DMS79 treated with DMSO at 0.1 percent for 48 hours (cell line): ENCODE measurements around the gene MBLAC1.

ENCODE experiments used
- DNase-seq: peaks from one replicate; lab custom pipeline; 2025; lab: John Stamatoyannopoulos, UW

MBLAC1 gene

DNA sequence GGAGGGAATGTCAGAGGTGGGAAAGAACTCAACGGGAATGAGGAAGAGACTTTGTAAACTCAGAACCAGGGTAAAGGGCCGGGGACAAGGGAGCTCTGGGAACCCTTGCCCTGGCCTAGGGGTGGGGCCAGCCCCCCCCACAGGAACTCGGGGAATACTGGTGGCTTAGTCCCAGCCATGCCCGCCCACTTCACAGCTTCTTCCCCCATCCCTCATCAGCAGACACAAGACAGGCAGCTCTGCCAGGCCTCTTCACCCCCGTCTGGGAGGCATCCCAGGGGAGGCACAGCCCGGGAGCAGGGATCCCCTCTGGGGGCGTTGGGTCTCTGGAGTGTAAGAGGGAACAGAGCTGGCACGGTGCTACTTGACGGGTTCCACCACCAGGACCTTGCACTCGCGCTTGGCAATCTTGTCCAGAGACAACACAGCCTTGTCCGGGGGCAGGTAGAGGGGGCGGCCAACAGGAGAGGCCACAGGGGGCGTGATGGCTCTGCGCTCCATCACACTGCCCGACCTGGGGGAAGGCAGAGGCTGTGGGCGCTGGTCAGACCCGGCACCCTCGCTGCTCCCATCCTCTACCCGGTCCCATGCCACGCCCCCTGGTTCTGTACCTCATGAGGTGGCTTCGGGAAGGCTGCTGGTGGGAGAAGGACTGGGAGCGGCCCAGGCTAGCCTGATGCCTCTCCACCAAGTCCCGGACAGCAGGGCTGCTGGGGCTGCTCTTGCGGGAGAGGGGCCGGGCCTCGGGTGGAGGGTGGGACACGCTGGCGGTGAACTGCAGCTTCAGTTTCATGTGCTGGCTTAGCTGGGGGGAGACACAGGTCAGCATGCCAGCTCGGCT, 28.1 kb downstream of the MBLAC1 start:
- DNase-seq: no peak

DNA sequence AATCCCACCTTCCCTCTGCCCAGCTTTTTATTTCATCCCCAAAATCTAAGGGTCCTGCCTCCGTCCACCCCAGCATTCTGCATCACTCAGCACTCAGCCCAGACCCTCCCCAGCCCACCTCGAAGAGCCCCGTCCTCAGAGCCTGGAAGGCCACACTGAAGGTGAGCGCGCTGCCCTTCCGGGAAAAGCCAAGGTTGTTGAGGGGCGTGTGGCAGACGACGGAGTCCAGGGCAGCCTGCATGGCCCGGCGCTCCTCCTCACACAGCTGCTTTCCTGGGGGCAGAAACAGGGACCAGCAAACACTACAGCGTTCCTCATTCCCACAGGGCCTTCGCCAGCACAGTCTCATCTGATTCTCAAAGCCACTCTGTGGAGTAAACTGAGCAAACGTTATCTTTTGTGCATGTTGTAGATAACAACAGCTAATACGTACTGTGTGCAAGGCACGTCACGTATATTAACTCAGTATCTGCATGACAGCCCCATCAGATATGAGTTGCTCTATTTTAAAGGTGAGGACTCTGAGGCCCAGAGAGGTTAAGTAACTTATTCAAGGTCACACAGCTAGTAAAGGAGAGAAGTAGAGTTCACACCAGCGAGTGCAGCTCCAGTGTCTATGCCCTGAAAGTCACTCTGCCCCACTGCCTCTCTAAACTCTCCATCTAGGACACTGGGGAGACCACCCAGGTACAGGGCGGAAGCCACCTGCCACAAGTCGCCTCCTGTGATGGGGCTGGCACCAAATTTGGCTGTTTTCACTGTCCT, 29.0 kb downstream of the MBLAC1 start:
- DNase-seq: no peak

DNA sequence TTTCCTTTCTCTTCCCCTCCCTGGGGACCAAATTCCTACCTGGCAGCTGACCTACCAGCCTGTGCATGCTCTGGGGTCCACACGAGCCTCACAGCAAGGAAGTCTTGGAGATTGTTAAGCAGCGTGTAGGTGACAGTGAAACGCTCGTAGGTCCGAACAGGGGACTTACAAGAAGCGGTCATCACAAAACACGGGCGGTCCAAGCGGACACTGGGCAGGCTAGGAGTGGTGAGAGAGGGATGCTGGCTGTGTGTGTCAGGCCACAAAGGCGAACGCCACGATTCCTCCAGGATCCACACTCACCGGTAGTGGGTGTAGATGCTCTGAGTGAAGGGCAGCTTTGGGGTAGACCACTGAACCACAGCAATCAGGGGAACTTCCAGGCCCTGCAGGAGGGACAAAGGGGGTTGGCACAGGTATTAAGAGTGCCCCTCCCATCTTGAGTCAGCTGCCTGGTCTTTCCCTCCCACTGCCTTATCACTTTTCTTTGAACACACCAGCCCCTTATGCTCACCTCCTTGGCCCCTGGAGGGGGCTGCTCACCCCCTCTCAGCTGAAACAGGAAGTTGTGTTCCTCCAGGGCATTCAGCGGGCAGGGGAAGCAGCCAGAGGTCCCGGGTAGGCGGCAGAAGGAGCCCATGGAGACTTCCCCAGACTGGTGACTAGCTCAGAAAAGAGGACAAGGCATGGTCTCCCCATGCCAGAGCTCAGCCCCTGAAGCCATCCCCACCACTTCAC, 29.7 kb downstream of the MBLAC1 start:
- no peak for DNase-seq

DNA sequence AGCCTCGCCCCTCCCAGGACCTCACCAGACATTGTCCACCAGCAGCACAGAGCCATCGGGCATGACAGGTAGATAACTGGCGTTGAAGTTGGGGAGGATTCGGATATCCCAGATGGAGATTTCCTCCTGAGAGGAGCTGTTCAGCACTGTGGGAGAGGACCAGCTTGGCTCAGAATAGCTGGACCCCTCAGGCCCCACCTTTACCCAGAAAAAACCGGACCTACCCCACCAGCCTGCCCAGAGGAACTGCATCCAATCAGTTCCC, 30.2 kb downstream of the MBLAC1 start:
- no peak for DNase-seq

DNA sequence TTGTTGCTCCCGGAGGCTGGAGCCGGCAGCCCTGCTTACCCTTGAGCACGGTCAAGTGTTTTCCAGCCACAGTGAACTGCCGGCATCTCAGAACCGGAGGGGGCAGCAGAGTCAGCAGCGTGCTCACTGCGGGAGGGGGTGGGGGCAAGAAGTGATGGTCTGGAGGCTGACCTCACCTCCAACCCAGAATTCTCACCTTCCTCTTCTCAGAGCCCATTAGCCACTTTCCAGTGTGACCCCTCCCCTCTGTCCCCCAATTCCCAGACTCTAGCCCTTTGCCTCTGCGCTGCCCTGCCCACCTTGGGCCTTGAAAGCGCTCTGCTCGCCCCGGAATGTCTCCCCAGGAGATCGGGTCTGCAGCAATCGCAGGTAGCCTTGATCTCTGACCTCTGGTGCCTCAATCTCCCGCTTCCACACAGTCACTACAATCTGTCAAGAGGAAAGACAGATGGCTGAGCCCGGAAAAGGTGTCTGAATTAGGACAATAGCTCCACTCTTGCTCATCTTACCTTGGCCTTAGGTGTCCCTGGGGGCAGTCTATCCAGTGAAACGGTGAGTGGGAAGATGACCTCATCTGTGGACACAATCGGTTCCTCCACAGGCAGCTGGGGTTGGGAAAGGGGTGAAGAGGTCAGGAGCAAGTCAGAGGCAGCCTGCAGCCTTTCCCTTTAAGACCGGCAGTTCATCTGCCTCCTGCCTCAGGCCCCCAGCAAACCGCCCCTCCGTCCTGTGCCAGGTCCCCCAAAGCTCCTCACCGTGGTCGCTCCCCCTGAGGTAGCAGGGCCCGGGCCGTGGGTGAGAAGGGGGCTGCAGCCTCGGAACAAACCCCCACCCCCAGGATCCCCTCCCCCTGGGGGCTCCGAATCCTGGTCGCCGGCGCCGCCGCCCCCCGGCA, 30.8 kb downstream of the MBLAC1 start:
- DNase-seq: no peak

DNA sequence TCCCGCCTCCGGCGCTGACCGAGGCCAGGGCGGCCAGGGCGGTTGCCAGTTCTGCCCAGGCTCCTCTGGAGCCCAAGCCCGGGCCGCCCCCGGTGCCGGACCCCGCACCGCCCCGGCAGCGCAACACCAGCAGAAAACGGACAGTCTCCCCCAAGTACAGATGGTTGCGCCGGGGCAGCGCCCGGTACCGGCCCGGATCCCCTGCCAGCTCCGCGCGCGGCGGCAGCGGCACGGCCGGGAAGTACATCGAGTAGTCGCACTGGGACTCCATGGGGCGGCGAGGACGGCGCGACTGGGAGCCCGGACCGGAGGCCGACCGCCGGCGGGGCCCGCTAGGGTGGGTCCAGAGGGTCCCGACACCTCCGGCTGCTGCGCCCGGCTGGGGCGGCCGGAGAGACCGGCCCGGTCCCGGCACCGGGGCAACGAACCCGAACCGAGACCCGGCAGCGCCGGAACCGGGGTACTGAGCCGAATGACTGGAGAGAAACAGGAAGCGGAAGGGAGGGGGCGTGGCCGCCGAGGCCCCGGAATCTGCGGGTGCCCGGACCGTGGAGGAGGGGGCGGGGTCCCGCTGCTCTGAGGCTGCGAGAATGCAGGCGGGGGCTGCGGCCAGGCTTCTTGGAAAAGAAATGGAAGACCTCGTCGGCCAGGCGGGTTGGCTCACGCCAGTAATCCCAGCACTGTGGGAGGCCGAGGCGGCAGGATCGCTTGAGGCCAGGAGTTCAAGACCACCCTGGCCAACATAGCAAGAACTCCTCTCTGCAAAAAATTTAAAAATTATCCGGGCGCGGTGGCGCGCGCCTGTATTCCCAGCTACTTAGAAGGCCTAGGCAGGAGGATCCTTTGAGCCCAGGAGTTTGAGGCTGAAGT, 31.7 kb downstream of the MBLAC1 start, which contains the start of gene TRAPPC14:
TSS of gene TRAPPC14 (minus strand) at position 495 of the 870 bp plus-strand sequence. CDS start at position 271, 224 bp downstream.
- DNase-seq: peak; percentile 83

DNA sequence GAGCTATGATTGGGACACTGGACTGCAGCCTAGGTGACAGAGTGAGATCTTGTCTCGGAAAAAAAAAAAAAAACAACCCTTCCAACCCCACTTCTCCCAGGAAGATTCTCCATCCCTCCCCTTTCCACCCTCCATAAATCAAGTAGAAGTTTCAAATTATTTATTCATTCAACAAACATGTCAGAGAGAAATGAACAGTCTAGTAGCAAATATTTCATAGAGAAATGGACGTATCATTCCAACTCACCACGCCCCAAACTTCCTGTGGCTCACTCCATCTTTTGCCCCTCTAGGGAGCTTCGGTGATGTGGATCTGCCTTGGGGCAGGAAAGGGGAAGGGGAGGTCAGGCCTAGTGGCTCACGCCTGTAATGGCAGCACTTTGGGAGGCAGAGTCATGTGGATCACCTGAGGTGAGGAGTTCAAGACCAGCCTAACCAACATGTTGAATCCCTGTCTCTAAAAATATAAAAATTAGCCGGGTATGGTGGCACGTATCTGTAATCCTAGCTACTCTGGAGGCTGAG, 32.4 kb downstream of the MBLAC1 start:
- DNase-seq: no peak

DNA sequence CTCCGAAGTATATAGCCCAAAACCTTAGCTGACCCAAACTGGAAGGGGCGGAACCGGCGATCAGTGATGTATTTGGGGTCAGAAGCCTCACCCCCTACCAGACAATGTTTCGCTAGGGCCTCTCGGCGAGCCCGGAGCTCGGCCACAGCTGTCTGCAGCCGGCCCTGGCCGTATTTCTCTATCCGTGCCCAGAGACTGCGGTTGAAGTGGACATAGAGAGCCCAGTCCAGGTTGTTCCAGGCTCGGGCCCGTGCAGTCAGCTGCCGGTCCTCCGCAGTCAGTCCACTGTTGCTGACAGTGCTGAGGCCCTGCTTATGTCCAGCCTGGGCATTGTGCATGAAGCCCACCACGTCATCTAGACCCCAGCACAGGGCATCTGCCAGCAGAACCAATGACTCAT, 33.3 kb downstream of the MBLAC1 start:
- no peak for DNase-seq

DNA sequence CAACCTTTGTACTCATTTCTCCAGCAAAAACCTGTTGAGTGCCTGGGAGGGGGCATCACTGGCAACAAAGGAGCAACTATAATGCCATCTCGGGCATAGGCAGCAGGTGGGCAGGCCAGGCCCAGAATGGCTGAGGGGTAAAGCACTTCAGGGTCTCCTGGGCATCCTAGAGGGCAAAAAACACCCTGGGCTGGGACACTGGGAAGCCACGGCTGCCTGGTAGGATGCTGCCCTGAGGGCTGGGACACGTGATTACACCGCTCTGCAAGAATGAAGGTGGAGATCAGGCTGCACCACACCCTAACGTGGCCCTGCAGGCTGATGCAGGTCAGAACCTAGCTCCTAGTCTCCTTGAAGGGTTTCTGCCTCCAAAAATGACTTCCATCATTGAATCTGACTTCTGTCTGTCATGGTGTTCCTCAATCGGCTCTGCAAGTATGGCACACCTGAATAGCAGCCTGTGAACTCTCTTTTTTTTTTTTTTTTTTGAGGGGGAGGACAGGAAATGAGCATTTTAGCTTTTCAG, 36.3 kb downstream of the MBLAC1 start:
- no peak for DNase-seq

DNA sequence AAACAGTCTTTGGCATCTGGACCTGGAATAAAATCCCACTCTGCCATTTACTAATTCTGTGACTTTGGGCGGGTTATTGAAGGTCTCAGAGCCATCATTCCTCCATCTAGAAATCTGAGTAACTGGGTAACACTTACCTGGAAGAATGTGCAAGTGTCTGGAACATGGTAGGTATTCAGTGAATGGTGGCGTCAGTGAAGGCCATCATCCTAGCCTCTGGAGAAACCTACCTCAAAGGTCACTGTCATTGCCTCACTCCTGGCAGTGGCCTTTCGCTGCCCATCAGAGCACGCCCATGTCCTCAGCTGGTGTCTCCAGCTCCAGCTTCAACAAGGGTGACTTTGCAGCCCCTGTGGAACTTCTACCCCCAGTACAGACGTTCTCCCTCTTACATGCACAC, 37.1 kb downstream of the MBLAC1 start:
- no peak for DNase-seq

DNA sequence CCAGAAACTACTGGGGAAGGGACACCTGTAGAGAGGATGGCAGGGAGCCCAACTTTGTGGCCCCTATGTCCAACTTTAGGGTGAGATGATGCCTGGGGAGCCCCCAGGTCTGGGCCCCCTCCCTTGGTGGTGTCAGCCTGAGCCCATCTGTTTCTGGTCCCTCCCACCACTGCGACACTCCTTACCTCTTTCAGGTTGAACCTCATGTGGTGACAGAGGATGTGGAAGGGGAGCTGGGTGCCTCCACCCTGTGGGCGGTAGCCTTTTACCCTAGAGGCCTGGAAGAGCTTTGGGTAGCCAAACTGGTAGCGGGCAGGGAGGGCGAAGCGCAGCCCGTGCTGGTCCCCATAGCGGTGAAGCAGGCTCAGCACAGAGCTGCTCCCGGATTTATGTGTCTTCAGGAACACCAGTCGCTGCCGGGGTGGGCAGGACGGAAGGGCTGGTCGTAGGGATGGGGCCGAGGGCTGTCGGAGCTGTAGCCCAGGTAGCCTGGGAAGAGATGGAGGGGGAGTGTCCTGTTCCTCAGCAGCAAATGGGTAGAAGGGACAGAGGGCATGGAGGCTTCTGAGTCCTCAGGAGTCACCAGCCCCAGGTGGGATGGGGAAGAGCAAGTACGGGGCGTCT, 39.7 kb downstream of the MBLAC1 start:
- no peak for DNase-seq

DNA sequence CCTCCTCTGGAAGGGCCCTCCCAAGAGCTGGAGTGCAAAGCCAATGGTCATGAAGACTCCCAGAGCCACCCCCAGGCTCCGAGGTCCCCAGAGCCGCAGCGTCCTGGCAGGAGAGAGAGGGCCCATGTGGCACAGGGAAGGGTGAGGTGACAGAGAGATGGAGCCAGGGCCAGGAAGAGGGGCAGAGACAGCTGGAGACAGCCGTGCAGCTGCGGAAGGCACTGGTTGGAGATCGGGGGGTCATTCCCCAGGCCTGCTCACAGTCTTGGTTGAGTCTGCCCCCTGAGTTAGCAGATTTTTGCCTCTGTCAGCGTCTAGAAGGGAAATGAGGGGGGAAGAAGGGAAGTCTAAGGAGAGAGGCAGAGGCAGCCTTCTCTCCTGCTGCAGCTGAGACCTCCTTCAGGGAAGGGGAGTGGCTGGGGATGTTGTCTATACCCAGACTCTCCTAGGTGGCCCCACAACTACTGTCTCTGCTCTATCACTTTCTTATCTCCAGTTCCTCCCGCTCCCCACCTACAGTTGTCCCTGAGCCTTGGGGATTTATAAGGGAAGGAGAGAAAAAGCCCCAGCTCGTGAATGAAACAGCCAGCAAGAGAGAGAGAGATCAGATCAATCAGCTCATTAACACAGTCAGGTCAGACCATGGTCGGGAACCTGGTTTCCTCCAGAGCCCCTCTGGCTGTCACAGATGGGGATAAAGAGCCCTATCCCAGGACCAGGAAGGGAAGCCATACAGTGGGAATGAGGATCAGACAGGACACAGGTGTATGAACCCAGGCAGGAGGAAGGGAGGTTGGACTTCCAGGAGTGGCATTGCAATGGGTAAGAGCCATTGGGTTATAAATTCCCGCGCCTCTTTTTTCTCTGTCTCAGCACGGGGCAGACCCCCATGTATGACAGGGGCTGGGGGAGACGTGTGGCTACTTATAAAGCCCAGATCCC, 40.5 kb downstream of the MBLAC1 start:
- no peak for DNase-seq

DNA sequence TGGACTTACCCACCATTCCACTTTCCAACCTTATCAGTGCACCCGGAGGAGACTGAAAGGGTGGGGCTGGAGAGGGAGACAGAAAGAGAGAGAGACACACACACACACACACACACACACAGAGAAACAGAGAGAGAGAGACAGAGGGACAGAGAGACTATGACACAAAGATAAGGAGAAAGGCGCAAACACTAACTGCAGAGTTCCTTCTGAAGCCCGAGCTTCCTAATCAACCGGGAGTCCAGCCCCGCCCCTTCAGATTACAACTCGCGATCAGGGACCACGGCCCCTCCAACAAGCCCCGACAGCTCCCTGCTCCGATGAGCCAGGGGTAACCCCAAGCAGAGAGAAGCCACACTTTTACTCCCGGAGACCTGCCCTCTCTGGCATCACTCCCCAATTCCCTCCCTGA, 41.2 kb downstream of the MBLAC1 start:
- peak; percentile 20 for DNase-seq

DNA sequence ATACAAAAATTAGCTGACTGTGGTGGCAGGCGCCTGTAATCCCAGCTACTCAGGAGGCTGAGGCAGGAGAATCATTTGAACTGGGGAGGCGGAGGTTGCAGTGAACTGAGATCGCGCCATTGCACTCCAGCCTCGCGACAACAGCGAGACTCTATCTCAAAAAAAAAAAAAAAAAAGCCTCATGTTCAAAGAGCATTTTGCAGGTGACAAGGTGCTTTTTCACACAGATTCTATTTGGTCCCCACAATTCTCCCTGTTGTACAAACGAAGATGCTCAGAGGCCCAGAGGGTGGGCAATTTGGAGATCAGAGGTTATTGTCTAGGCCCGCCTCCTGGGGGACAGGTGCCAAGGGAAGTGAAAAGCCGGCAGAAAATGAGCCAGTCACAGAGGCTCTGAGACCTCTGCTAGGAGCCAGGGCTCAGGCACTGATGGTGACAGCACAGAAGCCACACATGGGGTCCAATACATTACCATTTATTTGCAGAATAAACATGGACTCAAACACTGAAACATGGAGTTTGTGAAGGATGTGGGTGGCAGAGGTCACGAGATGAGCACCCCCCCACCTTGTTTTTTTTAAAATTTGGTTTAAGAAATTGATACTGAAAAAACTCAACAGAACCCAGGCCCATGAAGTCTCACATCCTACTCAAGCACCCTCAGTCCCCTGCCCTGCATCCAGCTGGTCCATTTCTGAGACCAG, 42.5 kb downstream of the MBLAC1 start:
- no peak for DNase-seq

DNA sequence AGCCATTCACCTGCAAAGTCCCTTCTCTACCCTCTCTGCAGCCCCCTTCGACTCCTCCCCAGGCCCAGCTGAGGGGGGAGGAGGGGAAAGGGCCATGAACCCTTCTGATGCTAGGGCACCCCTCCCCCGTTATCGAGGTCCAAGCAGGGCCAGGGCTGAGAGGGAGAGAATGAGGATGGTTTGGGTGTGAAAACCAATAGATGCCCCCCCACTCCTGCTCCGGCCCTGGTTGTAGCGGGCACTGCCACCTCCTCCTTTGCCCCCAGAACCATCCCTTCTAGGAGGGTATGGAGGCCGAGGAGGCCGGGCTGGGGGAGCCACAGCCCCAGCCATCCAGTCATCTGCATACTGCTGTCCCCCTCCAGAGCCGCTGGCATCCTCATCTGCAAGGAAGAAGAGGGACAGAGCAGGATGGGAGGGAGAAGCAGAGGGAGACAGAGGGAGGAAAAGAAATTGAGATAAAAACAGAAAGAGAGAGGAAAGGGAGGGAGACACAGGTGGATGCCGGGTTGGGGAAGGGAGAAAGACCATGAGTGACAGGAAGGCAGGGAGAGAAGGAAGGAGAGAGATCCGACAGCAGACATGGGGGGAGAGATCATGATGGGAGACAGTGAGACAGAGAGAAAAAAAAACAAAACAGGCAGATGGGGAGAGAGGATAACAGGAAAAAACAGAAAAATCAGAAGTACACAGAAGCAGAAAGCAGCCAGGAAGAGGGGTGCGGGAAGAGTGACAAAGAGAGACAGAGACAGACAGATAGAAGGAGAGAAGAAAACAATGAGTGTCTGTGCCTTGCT, 43.5 kb downstream of the MBLAC1 start:
- no peak for DNase-seq

DNA sequence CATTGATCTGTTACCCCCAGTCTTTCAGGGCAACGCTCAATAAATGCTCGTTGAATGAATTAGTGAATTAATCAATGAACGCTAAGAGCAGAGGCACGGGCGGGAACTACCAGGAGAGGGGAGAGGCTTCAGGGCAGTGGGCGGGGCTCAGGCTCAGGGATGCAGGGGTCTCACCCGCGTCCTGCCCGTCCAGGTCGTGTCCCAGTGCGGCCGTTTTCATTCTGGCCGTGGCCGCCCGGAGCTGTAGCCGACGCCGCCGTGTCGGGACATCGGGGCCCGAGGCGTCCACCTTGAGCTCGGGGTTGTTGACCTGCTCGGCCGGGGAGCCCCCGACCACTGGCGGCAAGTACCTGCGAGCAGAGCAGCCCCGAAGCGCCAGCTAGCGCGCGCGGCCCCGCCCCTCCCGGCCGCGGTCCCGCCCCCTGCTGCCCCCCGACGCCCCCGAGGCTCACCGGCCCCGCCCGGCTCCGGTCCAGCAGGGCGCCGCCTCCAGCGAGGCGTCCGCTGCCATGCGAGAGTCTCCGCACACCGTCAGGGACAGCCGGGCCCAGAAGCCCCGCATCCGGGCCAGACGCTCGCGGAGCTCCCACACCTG, 44.4 kb downstream of the MBLAC1 start:
- DNase-seq: no peak

DNA sequence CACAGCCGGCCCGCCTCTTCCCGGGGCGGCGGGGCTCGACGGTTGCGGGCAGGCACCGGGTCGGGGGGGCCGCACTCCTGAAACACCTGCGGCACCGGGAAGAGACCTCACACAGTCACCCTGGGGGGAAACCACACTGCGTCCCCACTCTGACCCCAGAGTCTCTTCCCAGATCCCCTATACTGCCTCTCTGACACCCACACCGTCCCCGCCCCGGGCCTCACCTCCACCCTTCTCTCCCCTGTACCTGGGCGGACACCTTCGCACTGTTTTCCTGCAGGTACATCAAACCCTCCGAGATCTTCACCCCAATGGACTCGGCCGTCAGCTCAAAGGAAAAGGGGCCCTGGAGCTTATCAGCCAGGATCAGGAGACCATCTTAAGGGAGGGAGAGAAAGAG, 45.1 kb downstream of the MBLAC1 start:
- DNase-seq: no peak
